ENCODE results near the gene ULK3.

Gene ULK3

GRCh38 chr15:74839526-74840395 is 3.2 kb downstream of the ULK3 start:
- DNase-seq: no peak

GRCh38 chr15:74838746-74839525 is 4.0 kb downstream of the ULK3 start:
- DNase-seq: no peak

GRCh38 chr15:74838137-74838516 is 4.8 kb downstream of the ULK3 start:
- no peak for DNase-seq

GRCh38 chr15:74837482-74838136 is 5.3 kb downstream of the ULK3 start:
- no peak for DNase-seq

GRCh38 chr15:74836846-74837245 is 6.1 kb downstream of the ULK3 start:
- no peak for DNase-seq

GRCh38 chr15:74835312-74835823 is 7.6 kb downstream of the ULK3 start:
- DNase-seq: no peak

- no peak for DNase-seq
Measured at GRCh38 chr15:74833376-74834107, 9.4 kb downstream of the ULK3 start.

GRCh38 chr15:74832826-74833225 is 10.1 kb downstream of the ULK3 start:
- DNase-seq: no peak

- no peak for DNase-seq
Measured at GRCh38 chr15:74831813-74832495, 11.0 kb downstream of the ULK3 start.

- no peak for DNase-seq
Measured at GRCh38 chr15:74830868-74831267, 12.1 kb downstream of the ULK3 start.

- no peak for DNase-seq
Measured at GRCh38 chr15:74829991-74830390, 13.0 kb downstream of the ULK3 start.

- no peak for DNase-seq
Measured at GRCh38 chr15:74829486-74829885, 13.5 kb downstream of the ULK3 start.

GRCh38 chr15:74828835-74829234 is 14.1 kb downstream of the ULK3 start:
- no peak for DNase-seq

- DNase-seq: no peak
Measured at GRCh38 chr15:74827614-74828013, 15.3 kb downstream of the ULK3 start.

GRCh38 chr15:74826921-74827320 is 16.0 kb downstream of the ULK3 start:
- DNase-seq: no peak

- DNase-seq: no peak
Measured at GRCh38 chr15:74826364-74826819, 16.6 kb downstream of the ULK3 start, which contains the start of gene CPLX3. Gene CPLX3 (plus strand): TSS chr15:74826627. CDS start chr15:74826704, 77 bp downstream.

GRCh38 chr15:74825866-74826265 is 17.1 kb downstream of the ULK3 start:
- no peak for DNase-seq

GRCh38 chr15:74824976-74825375 is 18.0 kb downstream of the ULK3 start:
- no peak for DNase-seq

GRCh38 chr15:74823324-74823723 is 19.6 kb downstream of the ULK3 start:
- DNase-seq: no peak

GRCh38 chr15:74822233-74822632 is 20.7 kb downstream of the ULK3 start:
- no peak for DNase-seq

GRCh38 chr15:74821790-74822158 is 21.2 kb downstream of the ULK3 start:
- no peak for DNase-seq
